ENCODE results near the gene BNC2.
"Not testable (repeated sequence)": the region's sequence is repeated elsewhere in the genome, so short reads cannot be mapped to it uniquely, and the experiment has no call there.

The BNC2 gene

GRCh38 chr9:16543225-16543624 is 327.2 kb downstream of the BNC2 start:
- Mint-ChIP-seq H3K9me3 (no peaks in the 10 kb centered on the region), H3K27me3 (no peaks in the 10 kb centered on the region), H3K27ac (no peak overlapping the region), H3K4me3 (no peak overlapping the region), H3K4me1 (no peaks in the 10 kb centered on the region)
- ATAC-seq, result no peak
- no peak for DNase-seq

- Mint-ChIP-seq H3K9me3 (no peaks in the 10 kb centered on the region), H3K4me3 (no peak overlapping the region), H3K27ac (no peak overlapping the region)
These were observed 328.2 kb downstream of the BNC2 start for GRCh38 chr9:16542290-16542689.

GRCh38 chr9:16540743-16541613 is 329.5 kb downstream of the BNC2 start:
- no peaks in the 10 kb centered on the region for H3K27me3 Mint-ChIP-seq
- ATAC-seq, result no peak
- no peak for DNase-seq
- no peak overlapping the region for H3K4me3 Mint-ChIP-seq
- no peak overlapping the region for H3K27ac Mint-ChIP-seq
- no peaks in the 10 kb centered on the region for H3K4me1 Mint-ChIP-seq
- no peaks in the 10 kb centered on the region for H3K9me3 Mint-ChIP-seq

More at GRCh38 chr9:16542290-16542689, 328.2 kb downstream of the BNC2 start:
- no peak for ATAC-seq
- Mint-ChIP-seq H3K4me1 (no peaks in the 10 kb centered on the region), H3K27me3 (no peaks in the 10 kb centered on the region)
- no peak for DNase-seq

- H3K4me3 Mint-ChIP-seq, H3K4me1 Mint-ChIP-seq, DNase-seq, H3K27ac Mint-ChIP-seq, H3K9me3 Mint-ChIP-seq, H3K27me3 Mint-ChIP-seq, ATAC-seq: not testable (repeated sequence)
These were observed 330.8 kb downstream of the BNC2 start for GRCh38 chr9:16539626-16540025.

- Mint-ChIP-seq H3K4me1 (no peaks in the 10 kb centered on the region), H3K27me3 (no peaks in the 10 kb centered on the region), H3K4me3 (no peak overlapping the region), H3K27ac (no peak overlapping the region), H3K9me3 (no peaks in the 10 kb centered on the region)
- no peak for DNase-seq
- ATAC-seq, result no peak
These were observed 334.9 kb downstream of the BNC2 start for GRCh38 chr9:16535555-16535954.

GRCh38 chr9:16532681-16533450 is 337.6 kb downstream of the BNC2 start:
- Mint-ChIP-seq H3K4me1 (no peaks in the 10 kb centered on the region), H3K4me3 (no peak overlapping the region), H3K27ac (no peak overlapping the region), H3K27me3 (no peaks in the 10 kb centered on the region), H3K9me3 (no peaks in the 10 kb centered on the region)
- ATAC-seq (no peak), DNase-seq (no peak)

- Mint-ChIP-seq H3K9me3 (no peaks in the 10 kb centered on the region), H3K4me3 (no peak overlapping the region)
- no peak for DNase-seq
These were observed 338.2 kb downstream of the BNC2 start for GRCh38 chr9:16532272-16532671.

GRCh38 chr9:16530669-16531642 is 339.5 kb downstream of the BNC2 start:
- H3K9me3 Mint-ChIP-seq, result no peaks in the 10 kb centered on the region

More at GRCh38 chr9:16532272-16532671, 338.2 kb downstream of the BNC2 start:
- Mint-ChIP-seq H3K27me3 (no peaks in the 10 kb centered on the region), H3K27ac (no peak overlapping the region), H3K4me1 (no peaks in the 10 kb centered on the region)
- ATAC-seq, result no peak

GRCh38 chr9:16527573-16527972 is 342.9 kb downstream of the BNC2 start:
- Mint-ChIP-seq H3K27ac (no peak overlapping the region), H3K4me1 (no peaks in the 10 kb centered on the region), H3K27me3 (peaks cover 4% of the 10 kb centered on the region), H3K4me3 (no peak overlapping the region), H3K9me3 (no peaks in the 10 kb centered on the region)
- ATAC-seq, result no peak
- DNase-seq, result no peak

More at GRCh38 chr9:16530669-16531642, 339.5 kb downstream of the BNC2 start:
- Mint-ChIP-seq H3K27me3 (no peaks in the 10 kb centered on the region), H3K27ac (no peak overlapping the region), H3K4me1 (no peaks in the 10 kb centered on the region), H3K4me3 (no peak overlapping the region)
- DNase-seq (no peak), ATAC-seq (no peak)

- ATAC-seq, result no peak
- DNase-seq, result no peak
- no peaks in the 10 kb centered on the region for H3K9me3 Mint-ChIP-seq
- no peak overlapping the region for H3K27ac Mint-ChIP-seq
- H3K4me3 Mint-ChIP-seq, result no peak overlapping the region
- H3K27me3 Mint-ChIP-seq, result peaks cover 11% of the 10 kb centered on the region
- no peaks in the 10 kb centered on the region for H3K4me1 Mint-ChIP-seq
These were observed 344.1 kb downstream of the BNC2 start for GRCh38 chr9:16526380-16526779.

- no peak for DNase-seq
- Mint-ChIP-seq H3K4me1 (no peaks in the 10 kb centered on the region), H3K27me3 (peaks cover 19% of the 10 kb centered on the region), H3K9me3 (no peaks in the 10 kb centered on the region), H3K4me3 (no peak overlapping the region), H3K27ac (no peak overlapping the region)
- no peak for ATAC-seq
These were observed 345.6 kb downstream of the BNC2 start for GRCh38 chr9:16524823-16525222.

- DNase-seq (no peak), ATAC-seq (no peak)
- Mint-ChIP-seq H3K4me3 (no peak overlapping the region), H3K27me3 (peaks cover 20% of the 10 kb centered on the region), H3K4me1 (no peaks in the 10 kb centered on the region), H3K27ac (no peak overlapping the region), H3K9me3 (no peaks in the 10 kb centered on the region)
These were observed 346.4 kb downstream of the BNC2 start for GRCh38 chr9:16524078-16524477.

- H3K4me3 Mint-ChIP-seq, result no peak overlapping the region
- H3K27me3 Mint-ChIP-seq, result peaks cover 20% of the 10 kb centered on the region
- H3K27ac Mint-ChIP-seq, result peak overlapping the region in 1 of 2 donors; percentile 48
- DNase-seq, result no peak
- no peak for ATAC-seq
- no peaks in the 10 kb centered on the region for H3K4me1 Mint-ChIP-seq
- H3K9me3 Mint-ChIP-seq, result no peaks in the 10 kb centered on the region
These were observed 348.5 kb downstream of the BNC2 start for GRCh38 chr9:16521868-16522411.

- DNase-seq, result no peak
- H3K27me3 Mint-ChIP-seq, result peaks cover 20% of the 10 kb centered on the region
- no peak for ATAC-seq
- no peak overlapping the region for H3K4me3 Mint-ChIP-seq
- H3K9me3 Mint-ChIP-seq, result no peaks in the 10 kb centered on the region
- no peak overlapping the region for H3K27ac Mint-ChIP-seq
- no peaks in the 10 kb centered on the region for H3K4me1 Mint-ChIP-seq
These were observed 351.5 kb downstream of the BNC2 start for GRCh38 chr9:16519001-16519400.

- Mint-ChIP-seq H3K9me3 (no peaks in the 10 kb centered on the region), H3K4me3 (no peak overlapping the region), H3K4me1 (no peaks in the 10 kb centered on the region), H3K27me3 (peaks cover 9% of the 10 kb centered on the region), H3K27ac (no peak overlapping the region)
- DNase-seq (no peak), ATAC-seq (no peak)
These were observed 353.6 kb downstream of the BNC2 start for GRCh38 chr9:16516891-16517290.
